22Rv1 (cell line): ENCODE data around the gene KCNIP4.

Experiments
- CTCF ChIP-seq: fragments of 450-650 bp; IDR thresholded peaks from 2 replicates; pipeline ENCODE4 v1.5.1; 2017; ENCODE audit warnings: mild to moderate bottlenecking
- ZFX ChIP-seq: fragments of 450-650 bp; IDR thresholded peaks from 2 replicates; pipeline ENCODE4 v1.6.1; 2017; ENCODE audit warnings: antibody characterized with exemption, borderline replicate concordance

GRCh38 chr4:21046141-21046540 lies 902.4 kb downstream of the KCNIP4 start:
- no peak for TF ChIP-seq CTCF
- TF ChIP-seq ZFX: no peak
